ENCODE measurements around the gene STH.
"Not testable (repeated sequence)": the region's sequence is repeated elsewhere in the genome, so short reads cannot be mapped to it uniquely, and the experiment has no call there.

STH gene

DNA sequence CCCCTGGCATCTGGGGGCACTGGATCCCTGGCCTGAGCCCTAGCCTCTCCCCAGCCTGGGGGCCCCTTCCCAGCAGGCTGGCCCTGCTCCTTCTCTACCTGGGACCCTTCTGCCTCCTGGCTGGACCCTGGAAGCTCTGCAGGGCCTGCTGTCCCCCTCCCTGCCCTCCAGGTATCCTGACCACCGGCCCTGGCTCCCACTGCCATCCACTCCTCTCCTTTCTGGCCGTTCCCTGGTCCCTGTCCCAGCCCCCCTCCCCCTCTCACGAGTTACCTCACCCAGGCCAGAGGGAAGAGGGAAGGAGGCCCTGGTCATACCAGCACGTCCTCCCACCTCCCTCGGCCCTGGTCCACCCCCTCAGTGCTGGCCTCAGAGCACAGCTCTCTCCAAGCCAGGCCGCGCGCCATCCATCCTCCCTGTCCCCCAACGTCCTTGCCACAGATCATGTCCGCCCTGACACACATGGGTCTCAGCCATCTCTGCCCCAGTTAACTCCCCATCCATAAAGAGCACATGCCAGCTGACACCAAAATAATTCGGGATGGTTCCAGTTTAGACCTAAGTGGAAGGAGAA lies 13.5 kb downstream of the STH start (continued):
- TF ChIP-seq TSHZ1 (tag by site-specific recombination; IDR thresholded peaks at IDR 0.05; ENCODE audit: borderline replicate concordance), result no peak
- no peak for TF ChIP-seq SP3 (tag by site-specific recombination; IDR thresholded peaks at IDR 0.05)
- TF ChIP-seq HIC1 (tag by site-specific recombination; IDR thresholded peaks at IDR 0.05), result no peak
- TF ChIP-seq ZNF19 (tag by site-specific recombination; IDR thresholded peaks at IDR 0.05; ENCODE audit: low read depth), result no peak
- no peak for TF ChIP-seq HOXA7 (CRISPR knock-in tag; IDR thresholded peaks at IDR 0.05; ENCODE audit: borderline replicate concordance)
- no peak for TF ChIP-seq ZNF175 (tag by site-specific recombination; IDR thresholded peaks at IDR 0.05)

GRCh38 chr17:46013127-46013501 lies 14.1 kb downstream of the STH start:
- H3K9me3 ChIP-seq (ENCODE audit: control insufficient read depth, insufficient read depth, low read depth, low read length), result no peaks in the 10 kb centered on the region
- ChIA-PET POLR2A (interaction anchor here (0.8 kb wide), 1 partner anchor 21 kb away, joined by 3 read pairs; no protein-coding TSS in a partner anchor), CTCF (interaction anchor here (0.5 to 0.8 kb wide), 3 partner anchors 226 to 1928 kb away, joined by 3 to 4 read pairs (median 3); partner anchors contain the start of gene PNPO)
- TF ChIP-seq GLIS1 (tag by site-specific recombination; IDR thresholded peaks at IDR 0.05) (peak; percentile 61), ZNF777 (tag by site-specific recombination; IDR thresholded peaks at IDR 0.05; ENCODE audit: borderline replicate concordance) (no peak), ZIC2 (tag by site-specific recombination; IDR thresholded peaks at IDR 0.05) (peak; percentile 36; the same call in 1 of the 2 replicates)
- H3K27ac ChIP-seq (ENCODE audit: extremely low read depth, low read depth, low read length), result no peak overlapping the region
- no peaks in the 10 kb centered on the region; a peak in 1 of 3 replicates for H3K36me3 ChIP-seq (ENCODE audit: control insufficient read depth in 2 of 2, insufficient read depth in 1 of 2, low read length in 2 of 2)
- H3K4me3 ChIP-seq (ENCODE audit: low read depth, low read length), result no peak overlapping the region
- no peaks in the 10 kb centered on the region for H3K4me1 ChIP-seq (ENCODE audit: control insufficient read depth, insufficient read depth, low read length)

GRCh38 chr17:46013502-46014165 lies 14.6 kb downstream of the STH start:
- no peaks in the 10 kb centered on the region; a peak in 1 of 3 replicates for H3K36me3 ChIP-seq (ENCODE audit: control insufficient read depth in 2 of 2, insufficient read depth in 1 of 2, low read length in 2 of 2)
- TF ChIP-seq KLF16 (tag by site-specific recombination; IDR thresholded peaks at IDR 0.05) (no peak), ZSCAN30 (tag by site-specific recombination; IDR thresholded peaks at IDR 0.05) (no peak), ZNF140 (tag by site-specific recombination; IDR thresholded peaks at IDR 0.05) (no peak), MZF1 (tag by site-specific recombination; IDR thresholded peaks at IDR 0.05; ENCODE audit: borderline replicate concordance) (no peak), ZNF174 (tag by site-specific recombination; IDR thresholded peaks at IDR 0.05) (no peak), GFI1B (tag by site-specific recombination; IDR thresholded peaks at IDR 0.05) (no peak), ZNF514 (tag by site-specific recombination; IDR thresholded peaks at IDR 0.05) (no peak), ZNF792 (tag by site-specific recombination; IDR thresholded peaks at IDR 0.05) (no peak)
- TF ChIP-seq, protein P1, sequence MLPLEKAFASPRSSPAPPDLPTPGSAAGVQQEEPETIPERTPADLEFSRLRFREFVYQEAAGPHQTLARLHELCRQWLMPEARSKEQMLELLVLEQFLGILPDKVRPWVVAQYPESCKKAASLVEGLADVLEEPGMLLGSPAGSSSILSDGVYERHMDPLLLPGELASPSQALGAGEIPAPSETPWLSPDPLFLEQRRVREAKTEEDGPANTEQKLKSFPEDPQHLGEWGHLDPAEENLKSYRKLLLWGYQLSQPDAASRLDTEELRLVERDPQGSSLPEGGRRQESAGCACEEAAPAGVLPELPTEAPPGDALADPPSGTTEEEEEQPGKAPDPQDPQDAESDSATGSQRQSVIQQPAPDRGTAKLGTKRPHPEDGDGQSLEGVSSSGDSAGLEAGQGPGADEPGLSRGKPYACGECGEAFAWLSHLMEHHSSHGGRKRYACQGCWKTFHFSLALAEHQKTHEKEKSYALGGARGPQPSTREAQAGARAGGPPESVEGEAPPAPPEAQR (tag by site-specific recombination; IDR thresholded peaks at IDR 0.05), result no peak
- TF ChIP-seq, protein P2, sequence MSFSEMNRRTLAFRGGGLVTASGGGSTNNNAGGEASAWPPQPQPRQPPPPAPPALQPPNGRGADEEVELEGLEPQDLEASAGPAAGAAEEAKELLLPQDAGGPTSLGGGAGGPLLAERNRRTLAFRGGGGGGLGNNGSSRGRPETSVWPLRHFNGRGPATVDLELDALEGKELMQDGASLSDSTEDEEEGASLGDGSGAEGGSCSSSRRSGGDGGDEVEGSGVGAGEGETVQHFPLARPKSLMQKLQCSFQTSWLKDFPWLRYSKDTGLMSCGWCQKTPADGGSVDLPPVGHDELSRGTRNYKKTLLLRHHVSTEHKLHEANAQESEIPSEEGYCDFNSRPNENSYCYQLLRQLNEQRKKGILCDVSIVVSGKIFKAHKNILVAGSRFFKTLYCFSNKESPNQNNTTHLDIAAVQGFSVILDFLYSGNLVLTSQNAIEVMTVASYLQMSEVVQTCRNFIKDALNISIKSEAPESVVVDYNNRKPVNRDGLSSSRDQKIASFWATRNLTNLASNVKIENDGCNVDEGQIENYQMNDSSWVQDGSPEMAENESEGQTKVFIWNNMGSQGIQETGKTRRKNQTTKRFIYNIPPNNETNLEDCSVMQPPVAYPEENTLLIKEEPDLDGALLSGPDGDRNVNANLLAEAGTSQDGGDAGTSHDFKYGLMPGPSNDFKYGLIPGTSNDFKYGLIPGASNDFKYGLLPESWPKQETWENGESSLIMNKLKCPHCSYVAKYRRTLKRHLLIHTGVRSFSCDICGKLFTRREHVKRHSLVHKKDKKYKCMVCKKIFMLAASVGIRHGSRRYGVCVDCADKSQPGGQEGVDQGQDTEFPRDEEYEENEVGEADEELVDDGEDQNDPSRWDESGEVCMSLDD (tag by site-specific recombination; IDR thresholded peaks at IDR 0.05), result no peak
- CTCF ChIA-PET, result interaction anchor here (0.5 to 0.8 kb wide), 3 partner anchors 92 to 374 kb away, joined by 3 to 4 read pairs (median 3); no protein-coding TSS in a partner anchor
- H3K4me3 ChIP-seq (ENCODE audit: low read depth, low read length), result no peak overlapping the region
- no peak overlapping the region for H3K27ac ChIP-seq (ENCODE audit: extremely low read depth, low read depth, low read length)
- no peaks in the 10 kb centered on the region for H3K9me3 ChIP-seq (ENCODE audit: control insufficient read depth, insufficient read depth, low read depth, low read length)
- POLR2A ChIA-PET, result interaction anchor here (0.8 kb wide), 1 partner anchor 20 kb away, joined by 3 read pairs; no protein-coding TSS in a partner anchor
- H3K4me1 ChIP-seq (ENCODE audit: control insufficient read depth, insufficient read depth, low read length), result no peaks in the 10 kb centered on the region

DNA sequence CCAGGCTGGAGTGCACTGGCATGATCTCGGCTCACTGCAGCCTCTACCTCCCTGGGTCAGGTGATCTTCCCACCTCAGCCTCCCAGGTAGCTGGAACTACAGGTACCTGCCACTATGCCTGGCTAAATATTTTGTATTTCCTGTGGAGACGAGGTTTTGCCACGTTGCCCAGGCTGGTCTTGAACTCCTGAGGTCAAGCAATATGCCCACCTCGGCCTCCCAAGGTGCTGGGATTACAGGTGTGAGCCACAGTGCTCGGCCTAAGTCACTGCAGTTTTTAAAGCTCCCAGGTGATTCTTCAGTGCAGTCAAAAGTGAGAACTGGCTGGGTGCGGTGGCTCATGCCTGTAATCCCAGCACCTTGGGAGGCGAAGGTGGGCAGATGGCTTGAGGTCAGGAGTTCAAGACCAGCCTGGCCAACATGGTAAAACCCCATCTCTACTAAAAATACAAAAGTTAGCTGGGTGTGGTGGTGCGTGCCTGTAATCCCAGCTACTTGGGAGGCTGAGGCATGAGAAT lies 20.4 kb downstream of the STH start:
- H3K4me1 ChIP-seq (ENCODE audit: control insufficient read depth, insufficient read depth, low read length); POLR2A ChIA-PET; H3K27ac ChIP-seq (ENCODE audit: extremely low read depth, low read depth, low read length); CTCF ChIA-PET; H3K4me3 ChIP-seq (ENCODE audit: low read depth, low read length); H3K9me3 ChIP-seq (ENCODE audit: control insufficient read depth, insufficient read depth, low read depth, low read length): not testable (repeated sequence)
- peaks cover 0 to 10% of the 10 kb centered on the region in 2 experiments; a peak in 2 of 3 replicates for H3K36me3 ChIP-seq (ENCODE audit: control insufficient read depth in 2 of 2, insufficient read depth in 1 of 2, low read length in 2 of 2)

Measured in HEK293 (cell line).